Right cardiac atrium (tissue), 5 donors: ENCODE data around the gene SLC38A11. TPM values are rescaled to one million over a fixed set of nuclear protein-coding genes. Genes with fewer than 3 reads are reported as not detected.

Experiments
- ATAC-seq, 2 donors: fragments of 200-7000 bp; cut with Tn5 transposase; one replicate each; pipeline versions ENCODE4 v1.8.0 to v1.9.1; 2020; ENCODE audit warnings: moderate library complexity in 2 of 2, mild to moderate bottlenecking in 1 of 2
- DNase-seq, 3 donors: peaks; one replicate each; pipeline ENCODE4 v3.0.0-alpha.2; 2020
- H3K27ac ChIP-seq: one replicate; pipeline ENCODE4 v1.5.1; 2013; ENCODE audit warnings: mild to moderate bottlenecking, low read length, control low read depth, moderate library complexity
- H3K27me3 ChIP-seq: one replicate; pipeline ENCODE4 v1.6.1; 2013; ENCODE audit not compliant: control insufficient read depth, insufficient read depth
- H3K4me1 ChIP-seq: one replicate; pipeline ENCODE4 v1.6.1; 2013; ENCODE audit warnings: low read length; ENCODE audit not compliant: control insufficient read depth, insufficient read depth
- H3K4me3 ChIP-seq: one replicate; pipeline ENCODE4 v1.5.1; 2013; ENCODE audit warnings: low read length, control low read depth
- H3K9me3 ChIP-seq: one replicate; pipeline ENCODE4 v1.6.1; 2013; ENCODE audit warnings: low read length; ENCODE audit not compliant: control insufficient read depth
- WGBS: extraction: QIAGEN DNeasy Blood & Tissue Kit; methylation state at CpG from one replicate; pipeline ENCODE4 v1.1.7; 2013; 5-methylcytosine and 5-hydroxymethylcytosine counted together
- intact Hi-C, 4 donors: fragments of 100-400 bp; cut with DNase I; formaldehyde crosslinking; loops; one replicate each; pipeline versions ENCODE4 v1.11.0 to v1.14.0; 2022 to 2023
- polyA plus RNA-seq: library from polyadenylated mRNA; stranded (reverse); fragments of 200-250 nt; gene quantifications from one replicate; pipeline ENCODE4 v1.2.3, GENCODE V29; 2013
- total RNA-seq, 4 donors: library from RNA; stranded (reverse); fragmentation: NEBNext Ultra II Directional; extraction: Animal tissue kit (Norgen Biotek cat#: 25700); gene quantifications; one replicate each; pipeline ENCODE4 v1.2.1, GENCODE V29; 2021
- donor health status: healthy with polysubstance abuse.
- donor health status: DM: no; HTN: yes; CAD: no.
- donor health status: DM: no; HTN: no; CAD: no.
- donor health status: DM: no; HTN: yes; CAD: no; lungs with severe emphysema.
- donor health status: DM: yes; HTN: yes; CAD: no.

SLC38A11 gene
- total and polyA plus RNA-seq, 5 donors, result 0.08 to 0.25 (median 0.17) TPM; not detected in 2

- WGBS, result 98% methylated on average over 2 of the region's 2 CpGs
- Histone ChIP-seq H3K4me1 (no peaks in the 10 kb centered on the region), H3K27ac (no peak overlapping the region), H3K4me3 (no peak overlapping the region), H3K9me3 (no peaks in the 10 kb centered on the region), H3K27me3 (no peaks in the 10 kb centered on the region)
- intact Hi-C loops, result no loop called here
- ATAC-seq (no peak), DNase-seq (no peak)
Measured at GRCh38 chr2:164967781-164968228, 12.5 kb upstream of the SLC38A11 start.

DNA sequence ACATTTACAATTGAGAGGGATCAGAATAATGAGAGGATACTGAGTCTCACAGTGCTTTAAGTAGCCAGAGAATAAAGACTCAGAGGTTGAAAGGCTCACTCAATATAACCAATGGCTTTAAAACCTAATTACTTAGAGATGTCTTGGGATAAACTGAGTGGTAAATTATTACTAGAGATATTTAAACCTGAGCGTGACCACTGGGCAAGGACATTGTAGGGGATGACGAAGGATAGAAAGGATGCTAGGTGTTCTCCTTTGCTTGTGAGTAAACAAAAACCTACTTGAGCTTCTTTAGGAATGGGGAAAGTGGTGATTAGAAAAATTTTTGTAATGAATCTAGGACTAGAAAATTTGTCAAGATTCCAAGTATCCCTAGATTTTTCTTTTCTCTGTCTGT lies 12.0 kb upstream of the SLC38A11 start:
- Histone ChIP-seq H3K27me3 (no peaks in the 10 kb centered on the region), H3K4me3 (no peak overlapping the region), H3K9me3 (no peaks in the 10 kb centered on the region), H3K27ac (no peak overlapping the region), H3K4me1 (no peaks in the 10 kb centered on the region)
- 96% methylated on average over 2 of the region's 2 CpGs for WGBS
- DNase-seq (no peak), ATAC-seq (no peak)
- intact Hi-C loops, result no loop called here

DNA sequence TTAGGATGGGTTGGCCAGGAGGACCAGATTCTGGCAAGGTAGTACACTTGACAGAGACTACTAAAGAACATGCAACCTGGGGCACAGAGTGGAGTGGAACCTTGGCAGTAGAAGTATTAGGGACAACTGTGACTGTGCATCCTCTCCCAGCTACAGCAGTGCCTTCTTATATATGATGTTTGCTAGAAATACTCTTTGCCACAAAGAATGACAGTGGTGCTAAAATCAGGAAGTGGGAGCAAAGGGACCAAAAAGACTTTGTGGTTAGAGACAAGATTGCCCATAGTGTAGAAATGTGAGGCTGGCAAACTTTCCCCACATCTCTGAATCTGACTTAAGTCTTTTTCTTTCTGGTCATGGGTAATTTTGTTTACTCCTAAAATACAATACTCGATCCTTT lies 9.4 kb upstream of the SLC38A11 start:
- DNase-seq (no peak), ATAC-seq (no peak)
- Histone ChIP-seq H3K9me3 (no peaks in the 10 kb centered on the region), H3K27ac (no peak overlapping the region), H3K4me1 (no peaks in the 10 kb centered on the region), H3K4me3 (no peak overlapping the region), H3K27me3 (no peaks in the 10 kb centered on the region)
- intact Hi-C loops, result no loop called here
- 68% methylated on average over 1 of the region's 1 CpG for WGBS

DNA sequence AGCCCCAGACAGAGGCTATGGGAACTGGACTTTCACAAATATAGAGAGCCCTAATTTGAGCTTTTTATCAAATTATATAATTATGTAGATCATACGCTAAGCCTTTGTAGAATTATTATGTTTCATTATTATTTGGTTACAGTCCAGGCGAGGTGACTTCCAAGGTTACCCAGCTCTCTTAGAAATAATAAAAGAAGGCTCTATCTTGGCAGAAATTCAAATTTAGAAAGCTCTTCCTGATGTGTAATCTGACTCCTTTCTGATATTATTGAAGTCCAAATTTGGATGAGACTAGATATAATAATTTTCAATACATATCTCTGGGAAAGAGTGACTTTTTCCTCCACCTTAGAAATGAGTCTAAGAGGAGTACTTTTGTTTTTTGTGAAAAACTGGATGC lies 4.8 kb upstream of the SLC38A11 start:
- H3K27me3 ChIP-seq, result no peaks in the 10 kb centered on the region
- H3K4me1 ChIP-seq, result no peaks in the 10 kb centered on the region
- H3K9me3 ChIP-seq, result no peaks in the 10 kb centered on the region
- no peak for DNase-seq
- H3K4me3 ChIP-seq, result no peak overlapping the region
- intact Hi-C loops, result no loop called here
- no peak overlapping the region for H3K27ac ChIP-seq
- WGBS, result 57% methylated on average over 2 of the region's 2 CpGs
- no peak for ATAC-seq

GRCh38 chr2:164954186-164954585 lies 1.1 kb downstream of the SLC38A11 start:
- ATAC-seq (no peak), DNase-seq (no peak)
- Histone ChIP-seq H3K9me3 (no peaks in the 10 kb centered on the region), H3K27me3 (no peaks in the 10 kb centered on the region), H3K4me1 (no peaks in the 10 kb centered on the region), H3K4me3 (no peak overlapping the region), H3K27ac (no peak overlapping the region)
- 95% methylated on average over 4 of the region's 4 CpGs for WGBS
- intact Hi-C loops, result no loop called here

DNA sequence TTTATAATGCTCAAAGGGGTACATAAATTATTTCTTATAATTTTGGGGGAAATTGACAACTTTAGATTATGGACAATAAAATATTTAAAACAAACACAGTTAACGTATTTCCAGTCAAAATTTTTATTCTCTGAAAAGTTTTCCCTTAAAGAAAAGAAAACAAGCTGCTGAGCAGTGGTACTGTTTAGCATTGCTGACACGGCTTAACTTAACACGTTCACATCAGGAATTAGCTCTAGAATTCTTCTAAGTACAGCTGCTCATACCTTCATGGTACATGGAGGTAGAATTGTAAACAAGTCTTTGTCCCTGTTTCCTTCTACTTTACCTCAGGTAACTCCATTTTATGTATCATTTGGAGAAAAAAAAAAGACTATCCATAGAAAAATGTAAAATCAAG lies 2.0 kb downstream of the SLC38A11 start:
- Histone ChIP-seq H3K27me3 (no peaks in the 10 kb centered on the region), H3K4me3 (no peak overlapping the region), H3K9me3 (no peaks in the 10 kb centered on the region), H3K4me1 (no peaks in the 10 kb centered on the region), H3K27ac (no peak overlapping the region)
- intact Hi-C loops, result no loop called here
- DNase-seq (no peak), ATAC-seq (no peak)
- WGBS, result 68% methylated on average over 3 of the region's 3 CpGs

- no peaks in the 10 kb centered on the region for H3K27me3 ChIP-seq
- no peak overlapping the region for H3K27ac ChIP-seq
- H3K9me3 ChIP-seq, result no peaks in the 10 kb centered on the region
- no peak for DNase-seq
- no peaks in the 10 kb centered on the region for H3K4me1 ChIP-seq
- ATAC-seq, result no peak
- no peak overlapping the region for H3K4me3 ChIP-seq
- intact Hi-C loops, result no loop called here
- 84% methylated on average over 8 of the region's 8 CpGs for WGBS
Measured at GRCh38 chr2:164952057-164952702, 3.1 kb downstream of the SLC38A11 start.

- no peaks in the 10 kb centered on the region for H3K4me1 ChIP-seq
- no peaks in the 10 kb centered on the region for H3K9me3 ChIP-seq
- no peaks in the 10 kb centered on the region for H3K27me3 ChIP-seq
- 58% methylated on average over 1 of the region's 1 CpG for WGBS
- H3K4me3 ChIP-seq, result no peak overlapping the region
- ATAC-seq (no peak), DNase-seq (no peak)
- intact Hi-C loops, result no loop called here
- no peak overlapping the region for H3K27ac ChIP-seq
Measured at GRCh38 chr2:164948540-164948939, 6.8 kb downstream of the SLC38A11 start.

- ATAC-seq, result no peak
- Histone ChIP-seq H3K4me3 (no peak overlapping the region), H3K27ac (no peak overlapping the region), H3K9me3 (no peaks in the 10 kb centered on the region), H3K27me3 (no peaks in the 10 kb centered on the region), H3K4me1 (no peaks in the 10 kb centered on the region)
- DNase-seq, result peak in 1 of 3 donors; percentile 19
- intact Hi-C loops, result no loop called here
- WGBS, result 88% methylated on average over 7 of the region's 7 CpGs
Measured at GRCh38 chr2:164947281-164947680, 8.0 kb downstream of the SLC38A11 start.

DNA sequence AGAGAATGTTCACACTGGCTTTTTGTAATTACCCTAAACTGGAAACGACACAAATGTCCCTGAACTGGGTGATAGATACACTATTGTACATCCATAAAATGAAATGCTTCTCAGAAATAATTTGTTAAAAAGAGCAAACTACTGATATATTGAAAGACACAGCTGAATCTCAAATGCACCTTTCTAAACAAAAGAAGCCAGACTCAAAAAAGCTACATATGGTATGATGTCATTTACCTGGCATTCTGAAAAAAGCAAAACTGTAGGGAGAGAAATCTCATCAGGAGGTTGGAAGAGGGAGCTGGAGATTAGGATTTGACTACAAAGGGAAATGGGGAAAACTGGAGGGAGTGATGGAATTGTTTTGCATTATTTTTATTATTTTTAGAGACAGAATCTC lies 12.0 kb downstream of the SLC38A11 start:
- 77% methylated on average over 1 of the region's 1 CpG for WGBS
- Histone ChIP-seq H3K27ac (no peak overlapping the region), H3K9me3 (no peaks in the 10 kb centered on the region), H3K4me3 (no peak overlapping the region), H3K27me3 (no peaks in the 10 kb centered on the region), H3K4me1 (no peaks in the 10 kb centered on the region)
- intact Hi-C loops, result no loop called here
- DNase-seq, result no peak
- no peak for ATAC-seq

DNA sequence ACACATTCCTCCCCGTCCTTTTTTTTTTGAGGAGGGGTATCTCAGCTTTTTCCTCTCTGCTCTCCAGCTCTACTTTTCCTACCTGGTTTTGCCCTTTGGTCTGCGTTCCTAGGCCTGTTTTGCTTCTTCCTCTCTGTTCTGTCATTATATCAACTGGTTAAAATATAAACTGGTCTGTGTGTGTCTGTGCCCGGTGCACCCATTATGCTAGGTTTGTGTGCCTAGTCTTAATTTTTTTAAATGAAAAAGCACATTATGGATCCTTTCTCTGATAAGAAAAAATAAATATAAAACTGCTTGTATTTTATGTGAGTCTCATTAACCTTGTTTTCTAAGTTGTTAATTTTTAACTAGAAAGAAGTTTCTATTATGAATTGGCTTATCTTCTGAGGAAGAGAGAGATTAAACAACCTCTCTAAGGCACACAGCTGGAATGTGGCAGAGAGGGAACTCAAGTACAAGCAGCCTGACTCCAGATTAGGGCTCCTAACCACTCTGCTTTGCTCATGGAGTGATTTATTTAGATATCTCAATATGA lies 17.4 kb downstream of the SLC38A11 start:
- 63% methylated on average over 3 of the region's 3 CpGs for WGBS
- intact Hi-C loops, result no loop called here
- Histone ChIP-seq H3K4me3 (no peak overlapping the region), H3K4me1 (no peaks in the 10 kb centered on the region), H3K9me3 (no peaks in the 10 kb centered on the region), H3K27me3 (no peaks in the 10 kb centered on the region), H3K27ac (no peak overlapping the region)
- ATAC-seq (no peak), DNase-seq (no peak)
